HepG2 (cell line): ENCODE data around the gene CENPB. TPM values are rescaled to one million over a fixed set of nuclear protein-coding genes. Genes with fewer than 3 reads are reported as not detected.

Source experiments
- ATAC-seq: fragments of 200-7000 bp; cut with Tn5 transposase; 3 replicates; pipeline ENCODE4 v1.9.1; 2020; ENCODE audit warnings: mild to moderate bottlenecking, moderate library complexity
- BruUV-seq: library from RNA; stranded (reverse); fragments of 400-500 nt; replicated peaks from 2 replicates; lab custom pipeline; 2021; lab: Mats Ljungman, UMichigan
- CTCF ChIA-PET: fragments of 300-600 bp; formaldehyde crosslinking; extraction: SDS; loops from one replicate; lab custom pipeline; 2021; ENCODE audit warnings: low total read pairs, inconsistent platforms, low intra/inter-chr PET ratio; lab: Yijun Ruan, JAX
- POLR2A ChIA-PET: fragments of 350-600 bp; sonication (Branson Sonifier 250); formaldehyde crosslinking; loops from one replicate; lab custom pipeline; 2020; ENCODE audit warnings: antibody characterized with exemption, inconsistent platforms; lab: Yijun Ruan, JAX
- DNase-seq: peaks from one replicate; pipeline ENCODE4 v3.0.0-alpha.2; 2015; ENCODE audit warnings: low spot score
- FAIRE-seq: peaks from 3 replicates; lab custom pipeline; 2011; peaks lifted over from hg19 to GRCh38; lab: Jason Lieb, UNC
- H2AFZ ChIP-seq: one replicate; pipeline ENCODE4 v1.6.1; 2011; ENCODE audit warnings: low read length, inconsistent platforms
- H3K27ac ChIP-seq: fragments of 300-600 bp; 3 replicates; pipeline ENCODE4 v1.8.0; 2011; ENCODE audit warnings: mixed run types, mild to moderate bottlenecking, mixed read lengths, low read length, inconsistent platforms; ENCODE audit not compliant: insufficient read depth; ENCODE audit errors: extremely low read length
- H3K27me3 ChIP-seq, 2 experiments: fragments of 200-600 bp in 1 of 2; 2 replicates in 1 of 2; 3 replicates in 1 of 2; pipeline versions ENCODE4 v1.6.0 to v1.8.0; 2011; ENCODE audit warnings: low read length in 2 of 2, mild to moderate bottlenecking in 2 of 2, moderate library complexity in 2 of 2, inconsistent platforms in 1 of 2; ENCODE audit not compliant: insufficient read depth in 2 of 2, control insufficient read depth in 1 of 2
- H3K36me3 ChIP-seq, 2 experiments: fragments of 200-600 bp in 1 of 2; replicated peaks in 1 of 2; 2 replicates in 1 of 2; 3 replicates in 1 of 2; pipeline versions ENCODE4 v1.5.1 to v1.8.0; 2011; ENCODE audit warnings: low read length in 2 of 2, inconsistent platforms in 1 of 2; ENCODE audit not compliant: insufficient read depth in 2 of 2, control insufficient read depth in 1 of 2
- H3K4me1 ChIP-seq: 2 replicates; pipeline ENCODE4 v1.5.1; 2012; ENCODE audit warnings: low read length, inconsistent platforms; ENCODE audit not compliant: insufficient read depth
- H3K4me2 ChIP-seq: 2 replicates; pipeline ENCODE4 v1.6.0; 2011; ENCODE audit warnings: low read depth, low read length, inconsistent platforms
- H3K4me3 ChIP-seq, 3 experiments: fragments of 200-600 bp in 1 of 3; sonication (generic), shearing (Covaris generic) in 1 of 3; replicated peaks in 1 of 3; 2 replicates each; pipeline ENCODE4 v1.5.1; 2011 to 2016; ENCODE audit warnings: low read length in 3 of 3, inconsistent platforms in 2 of 3, low read depth in 2 of 3, mild to moderate bottlenecking in 2 of 3, control low read depth in 1 of 3, mixed read lengths in 1 of 3; ENCODE audit not compliant: insufficient read depth in 1 of 3
- H3K79me2 ChIP-seq: one replicate; pipeline ENCODE4 v1.6.1; 2011; ENCODE audit warnings: low read length, inconsistent platforms; ENCODE audit not compliant: insufficient read depth
- H3K9ac ChIP-seq: 2 replicates; pipeline ENCODE4 v1.6.0; 2011; ENCODE audit warnings: mild to moderate bottlenecking, low read depth, low read length, inconsistent platforms; ENCODE audit not compliant: insufficient read depth
- H3K9me3 ChIP-seq: 2 replicates; pipeline ENCODE4 v1.5.1; 2012; ENCODE audit warnings: mild to moderate bottlenecking, low read length
- H4K20me1 ChIP-seq: 2 replicates; pipeline ENCODE4 v1.6.0; 2011; ENCODE audit warnings: inconsistent platforms, mild to moderate bottlenecking, low read length, moderate library complexity; ENCODE audit not compliant: insufficient read depth
- FOXP4 ChIP-seq: sonication (generic); formaldehyde crosslinking; IDR thresholded peaks from 2 replicates; pipeline ENCODE4 v1.4.0; 2020; ENCODE audit warnings: missing genetic modification reagents
- IRX3 ChIP-seq: sonication (generic); formaldehyde crosslinking; IDR thresholded peaks from 2 replicates; pipeline ENCODE4 v1.8.1; 2023; ENCODE audit warnings: mild to moderate bottlenecking, low read depth, missing genetic modification reagents, borderline replicate concordance
- PRMT3 ChIP-seq: sonication (generic); formaldehyde crosslinking; IDR thresholded peaks from 2 replicates; pipeline ENCODE4 v1.8.1; 2022; ENCODE audit warnings: low read depth, mild to moderate bottlenecking, moderate library complexity, missing genetic modification reagents, borderline replicate concordance
- SMAD3 ChIP-seq: sonication (generic); formaldehyde crosslinking; IDR thresholded peaks from 2 replicates; pipeline ENCODE4 v1.4.0; 2020; ENCODE audit warnings: missing genetic modification reagents
- TOPORS ChIP-seq: sonication (generic); formaldehyde crosslinking; IDR thresholded peaks from 2 replicates; pipeline ENCODE4 v1.8.0; 2023; ENCODE audit warnings: mild to moderate bottlenecking, missing genetic modification reagents
- XRCC5 ChIP-seq: fragments of 200-400 bp; formaldehyde crosslinking; optimal IDR thresholded peaks from 2 replicates; pipeline ENCODE3; 2017; ENCODE audit warnings: mild to moderate bottlenecking, low read length
- ZBTB8A ChIP-seq: sonication (generic); formaldehyde crosslinking; IDR thresholded peaks from 2 replicates; pipeline ENCODE4 v1.4.0; 2020; ENCODE audit warnings: mild to moderate bottlenecking, low read depth, missing genetic modification reagents, borderline replicate concordance
- ZNF124 ChIP-seq: sonication (generic); formaldehyde crosslinking; IDR thresholded peaks from 2 replicates; pipeline ENCODE4 v1.4.0; 2020; ENCODE audit warnings: missing genetic modification reagents
- ZNF296 ChIP-seq: sonication (generic); formaldehyde crosslinking; conservative IDR thresholded peaks from 2 replicates; pipeline ENCODE4 v1.5.0; 2020; ENCODE audit warnings: mild to moderate bottlenecking, missing genetic modification reagents
- ZNF619 ChIP-seq: sonication (generic); formaldehyde crosslinking; IDR thresholded peaks from 2 replicates; pipeline ENCODE4 v1.4.0; 2020; ENCODE audit warnings: mild to moderate bottlenecking, missing genetic modification reagents
- ZSCAN22 ChIP-seq: sonication (generic); formaldehyde crosslinking; IDR thresholded peaks from 2 replicates; pipeline ENCODE4 v1.4.0; 2020; ENCODE audit warnings: mild to moderate bottlenecking, missing genetic modification reagents
- WGBS: methylation state at CpG from one replicate; pipeline ENCODE4 v1.1.6; 2017; ENCODE audit warnings: low lambda C conversion rate; 5-methylcytosine and 5-hydroxymethylcytosine counted together
- in situ Hi-C: cut with HindIII; loops from 2 replicates; pipeline ENCODE4 v1.10.0; 2017; ENCODE audit warnings: low pct_unique_long_range_greater_than_20kb; ENCODE audit not compliant: extremely low pct_ligation_motif_present
- intact Hi-C: fragments of 100-400 bp; cut with micrococcal nuclease; formaldehyde crosslinking; loops from one replicate; pipeline ENCODE4 v1.10.0; 2022; ENCODE audit not compliant: unreplicated experiment
- polyA plus RNA-seq, 8 experiments: library from polyadenylated mRNA; depleted of rRNA in 3 of 8; stranded (reverse) in 7 of 8; unstranded in 1 of 8; fragments of >200 nt; fragmentation: Illumina TruSeq in 4 of 8; extraction: Trizol in 4 of 8; gene quantifications; 2 replicates each; pipeline versions ENCODE4 v1.2.1 to v1.2.3, GENCODE V29; 2011 to 2016; ENCODE audit warnings: low read depth in 4 of 8, missing spikeins in 1 of 8, mixed read lengths in 1 of 8; ENCODE audit not compliant: insufficient read depth in 1 of 8
- total RNA-seq, 5 experiments: library from RNA; depleted of rRNA; stranded (reverse); fragments of >200 nt; fragmentation: Illumina TruSeq; extraction: Trizol; gene quantifications; 2 replicates each; pipeline ENCODE4 v1.2.3, GENCODE V29; 2016; ENCODE audit warnings: low read depth in 1 of 5
- TF ChIP-seq, protein P1 (sequence below): sonication (generic); formaldehyde crosslinking; IDR thresholded peaks from 2 replicates; pipeline ENCODE4 v1.5.0; 2020; ENCODE audit warnings: mild to moderate bottlenecking, missing genetic modification reagents

The CENPB gene
- total and polyA plus RNA-seq, 2 of the 13 experiments (the other 11 are each of a cell fraction or from before 2014, with no cell fraction given) = 10.4 to 54.5 TPM

DNA sequence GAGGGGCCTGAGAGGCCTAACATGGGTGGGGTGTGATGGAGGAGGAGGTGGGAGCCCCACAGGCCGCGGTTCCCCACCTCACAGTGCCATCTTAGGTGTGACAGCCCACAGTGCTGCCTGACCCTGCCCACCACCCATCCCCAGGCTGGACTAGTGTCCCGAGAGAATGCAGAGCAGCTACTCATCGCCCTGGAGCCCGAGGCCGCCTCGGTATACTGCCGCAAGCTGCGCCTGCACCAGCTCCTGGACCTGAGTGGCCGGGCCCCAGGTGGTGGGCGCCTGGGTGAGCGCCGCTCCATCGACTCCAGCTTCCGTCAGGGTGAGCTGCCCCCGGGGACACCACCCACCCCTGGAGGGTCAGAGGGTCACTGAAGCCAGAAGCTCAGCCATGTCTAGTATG is 38.5 kb downstream of the CENPB start (continued):
- TF ChIP-seq FOXP4 (CRISPR knock-in tag) = no peak
- no peak for TF ChIP-seq XRCC5

DNA sequence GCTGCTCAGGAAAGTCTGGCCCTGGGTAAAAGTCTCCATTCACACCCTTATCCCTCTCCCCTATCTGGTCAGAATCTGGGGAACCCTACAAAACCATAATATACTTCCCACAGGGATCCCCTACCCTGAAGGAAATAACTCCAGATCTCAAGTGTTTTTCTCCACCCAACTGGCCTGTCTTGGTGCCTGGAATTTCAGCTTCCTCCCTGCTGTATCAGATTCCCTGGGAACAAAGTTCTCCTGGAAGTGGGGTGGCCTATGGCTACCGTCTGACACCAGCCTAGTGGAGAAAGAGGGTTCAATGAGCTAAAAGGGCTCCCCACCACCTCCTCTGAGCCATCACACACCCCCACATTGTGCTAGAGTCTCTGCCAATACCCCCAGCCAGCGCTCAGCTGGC is 39.1 kb downstream of the CENPB start:
- in situ Hi-C loops (no loop called here), intact Hi-C loops (no loop called here)
- Histone ChIP-seq H3K36me3 (peaks cover 0 to 1% of the 10 kb centered on the region in 2 experiments; a peak in 2 of 5 replicates), H2AFZ (no peak overlapping the region), H3K27ac (no peak overlapping the region), H3K9ac (no peak overlapping the region), H3K79me2 (no peaks in the 10 kb centered on the region), H3K4me1 (peaks cover 52% of the 10 kb centered on the region), H4K20me1 (no peaks in the 10 kb centered on the region), H3K4me3 (no peak overlapping the region), H3K27me3 (peaks cover 10 to 47% of the 10 kb centered on the region in 2 experiments; a peak in 4 of 5 replicates), H3K9me3 (no peaks in the 10 kb centered on the region), H3K4me2 (no peak overlapping the region)
- TF ChIP-seq, protein P1, sequence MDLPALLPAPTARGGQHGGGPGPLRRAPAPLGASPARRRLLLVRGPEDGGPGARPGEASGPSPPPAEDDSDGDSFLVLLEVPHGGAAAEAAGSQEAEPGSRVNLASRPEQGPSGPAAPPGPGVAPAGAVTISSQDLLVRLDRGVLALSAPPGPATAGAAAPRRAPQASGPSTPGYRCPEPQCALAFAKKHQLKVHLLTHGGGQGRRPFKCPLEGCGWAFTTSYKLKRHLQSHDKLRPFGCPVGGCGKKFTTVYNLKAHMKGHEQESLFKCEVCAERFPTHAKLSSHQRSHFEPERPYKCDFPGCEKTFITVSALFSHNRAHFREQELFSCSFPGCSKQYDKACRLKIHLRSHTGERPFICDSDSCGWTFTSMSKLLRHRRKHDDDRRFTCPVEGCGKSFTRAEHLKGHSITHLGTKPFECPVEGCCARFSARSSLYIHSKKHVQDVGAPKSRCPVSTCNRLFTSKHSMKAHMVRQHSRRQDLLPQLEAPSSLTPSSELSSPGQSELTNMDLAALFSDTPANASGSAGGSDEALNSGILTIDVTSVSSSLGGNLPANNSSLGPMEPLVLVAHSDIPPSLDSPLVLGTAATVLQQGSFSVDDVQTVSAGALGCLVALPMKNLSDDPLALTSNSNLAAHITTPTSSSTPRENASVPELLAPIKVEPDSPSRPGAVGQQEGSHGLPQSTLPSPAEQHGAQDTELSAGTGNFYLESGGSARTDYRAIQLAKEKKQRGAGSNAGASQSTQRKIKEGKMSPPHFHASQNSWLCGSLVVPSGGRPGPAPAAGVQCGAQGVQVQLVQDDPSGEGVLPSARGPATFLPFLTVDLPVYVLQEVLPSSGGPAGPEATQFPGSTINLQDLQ (CRISPR knock-in tag) = no peak
- no peak for TF ChIP-seq PRMT3 (CRISPR knock-in tag)
- no peak for TF ChIP-seq ZNF296 (CRISPR knock-in tag)
- no peak for TF ChIP-seq SMAD3 (CRISPR knock-in tag)
- no peak for TF ChIP-seq IRX3 (CRISPR knock-in tag)
- TF ChIP-seq ZNF124 (CRISPR knock-in tag) = no peak
- TF ChIP-seq TOPORS (CRISPR knock-in tag) = no peak
- TF ChIP-seq ZBTB8A (CRISPR knock-in tag) = no peak
- TF ChIP-seq ZNF619 (CRISPR knock-in tag) = no peak
- TF ChIP-seq ZSCAN22 (CRISPR knock-in tag) = no peak
- CTCF ChIA-PET = interaction anchor here (0.6 kb wide), 1 partner anchor 34 kb away, joined by 3 read pairs; the partner anchor contains the start of gene SPEF1
- POLR2A ChIA-PET = interaction anchor here (2.2 kb wide), 1 partner anchor 20 kb away, joined by 8 read pairs; the partner anchor contains the start of gene ADISSP
- WGBS = 44% methylated on average over 2 of the region's 2 CpGs
- ATAC-seq (no peak), DNase-seq (no peak), FAIRE-seq (no peak)
- no TSS peak for BruUV-seq
